K562 (cell line): ENCODE measurements around the gene THRSP. TPM values are rescaled to one million over a fixed set of nuclear protein-coding genes. Genes with fewer than 3 reads are reported as not detected.

Experiments used
- AFF4 ChIP-seq: sonication (generic); formaldehyde crosslinking; IDR thresholded peaks from 2 replicates; pipeline ENCODE4 v1.8.0; 2023; ENCODE audit warnings: mild to moderate bottlenecking, missing genetic modification reagents
- DLX4 ChIP-seq: fragments of 250-450 bp; sonication (Bioruptor Pico); IDR thresholded peaks from 2 replicates; pipeline ENCODE4 v1.6.1; 2021; ENCODE audit warnings: mild to moderate bottlenecking
- DPF2 ChIP-seq: fragments of 450-650 bp; IDR thresholded peaks from 2 replicates; pipeline ENCODE4 v1.6.1; 2016
- ESRRA ChIP-seq: fragments of 450-650 bp; IDR thresholded peaks from 2 replicates; pipeline ENCODE4 v1.6.1; 2014; ENCODE audit warnings: low read depth, mild to moderate bottlenecking, moderate library complexity, borderline replicate concordance
- EZH2 ChIP-seq: IDR thresholded peaks from 2 replicates; pipeline ENCODE4 v1.6.1; 2012; ENCODE audit warnings: low read depth, mild to moderate bottlenecking, inconsistent platforms, low read length, borderline replicate concordance
- HMBOX1 ChIP-seq: sonication (generic); IDR thresholded peaks from 2 replicates; pipeline ENCODE4 v1.6.1; 2016
- JUN ChIP-seq, 2 experiments: sonication (generic) in 1 of 2; formaldehyde crosslinking in 1 of 2; IDR thresholded peaks; 2 replicates each; pipeline versions ENCODE4 v1.6.1 to v1.8.0; 2012 to 2022; ENCODE audit warnings: borderline replicate concordance in 2 of 2, mild to moderate bottlenecking in 2 of 2, improper control_type of control experiment in 1 of 2, low read depth in 1 of 2, low read length in 1 of 2, missing genetic modification reagents in 1 of 2
- MBD2 ChIP-seq: sonication (generic); IDR thresholded peaks from 2 replicates; pipeline ENCODE4 v1.6.1; 2016; ENCODE audit warnings: low read depth, borderline replicate concordance
- NCOA6 ChIP-seq: fragments of 450-650 bp; IDR thresholded peaks from 2 replicates; pipeline ENCODE4 v1.6.1; 2017; ENCODE audit warnings: mild to moderate bottlenecking
- NR2C2 ChIP-seq, 2 experiments: fragments of 200-800 bp in 1 of 2; sonication (Bioruptor generic) in 1 of 2; sonication (generic) in 1 of 2; formaldehyde crosslinking in 1 of 2; IDR thresholded peaks; 2 replicates each; pipeline versions ENCODE4 v1.6.1 to v1.8.0; 2016 to 2022; ENCODE audit warnings: mild to moderate bottlenecking in 1 of 2, missing compliant biosample characterization in 1 of 2, missing genetic modification characterization in 1 of 2, missing genetic modification reagents in 1 of 2
- RBBP5 ChIP-seq: fragments of 200-600 bp; sonication (generic); IDR thresholded peaks from 2 replicates; pipeline ENCODE4 v1.6.1; 2012; ENCODE audit warnings: borderline replicate concordance, mild to moderate bottlenecking, low read length, control low read depth, inconsistent platforms; ENCODE audit not compliant: insufficient read depth, poor library complexity, severe bottlenecking
- RFX5 ChIP-seq: IDR thresholded peaks from 2 replicates; pipeline ENCODE4 v1.6.1; 2011; ENCODE audit warnings: low read depth, mild to moderate bottlenecking, improper control_type of control experiment, low read length
- TAF1 ChIP-seq: IDR thresholded peaks from 2 replicates; pipeline ENCODE4 v1.6.1; 2011; ENCODE audit warnings: mild to moderate bottlenecking, low read length, moderate library complexity; ENCODE audit not compliant: insufficient read depth, control insufficient read depth, severe bottlenecking; ENCODE audit errors: extremely low read depth
- ZBED1 ChIP-seq: IDR thresholded peaks from 2 replicates; pipeline ENCODE4 v1.6.1; 2014
- ZFP91 ChIP-seq: sonication (generic); formaldehyde crosslinking; IDR thresholded peaks from 2 replicates; pipeline ENCODE4 v1.8.0; 2022; ENCODE audit warnings: mild to moderate bottlenecking, missing genetic modification reagents
- ZKSCAN8 ChIP-seq: fragments of 200-800 bp; sonication (Bioruptor generic); IDR thresholded peaks from 2 replicates; pipeline ENCODE4 v1.6.1; 2016; ENCODE audit warnings: missing genetic modification characterization, missing compliant biosample characterization
- ZNF644 ChIP-seq: fragments of 200-800 bp; sonication (Bioruptor generic); IDR thresholded peaks from 2 replicates; pipeline ENCODE4 v1.6.1; 2016; ENCODE audit warnings: low read depth, missing genetic modification characterization, missing compliant biosample characterization
- ZNF668 ChIP-seq: fragments of 250-450 bp; sonication (Bioruptor Pico); IDR thresholded peaks from 2 replicates; pipeline ENCODE4 v1.8.0; 2022; ENCODE audit warnings: mild to moderate bottlenecking, inconsistent platforms
- polyA plus RNA-seq, 8 experiments: library from polyadenylated mRNA; depleted of rRNA in 4 of 8; stranded (reverse) in 5 of 8; unstranded in 3 of 8; fragments of >200 nt; fragmentation: Nextera tagmentation in 2 of 8; fragmentation: Illumina TruSeq in 1 of 8; extraction: Ambion mirVana in 2 of 8; extraction: Trizol in 1 of 8; gene quantifications; 2 replicates each; pipeline versions ENCODE4 v1.2.1 to v1.2.3, GENCODE V29; 2011 to 2014; ENCODE audit warnings: inconsistent platforms in 1 of 8, missing spikeins in 1 of 8
- total RNA-seq, 7 experiments: library from RNA; depleted of rRNA in 6 of 7; stranded (reverse); fragments of >200 nt in 6 of 7; fragmentation: Illumina TruSeq in 2 of 7; extraction: Trizol in 2 of 7; gene quantifications; 2 replicates each; pipeline versions ENCODE4 v1.2.1 to v1.2.3, GENCODE V29; 2011 to 2021; ENCODE audit warnings: low replicate concordance in 1 of 7

Gene THRSP
- total and polyA plus RNA-seq, 9 of the 15 experiments (the other 6 are each of a cell fraction or from before 2014, with no cell fraction given), result 0.23 to 0.56 (median 0.31) TPM; not detected in 2

GRCh38 chr11:78079232-78080083 is 15.8 kb downstream of the THRSP start, which contains the start of gene NDUFC2 (continued):
- TF ChIP-seq ZKSCAN8 (CRISPR knock-in tag) (peak; percentile 61; the same call in 1 of the 2 replicates), TAF1 (peak; percentile 99), RBBP5 (peak; percentile 99), DPF2 (peak; percentile 35; the same call in 1 of the 2 replicates), ZNF644 (tag) (no peak), ZNF668 (CRISPR knock-in tag) (no peak), JUN (IDR thresholded peaks at IDR 0.05; ENCODE audit: borderline replicate concordance, low read depth, low read length) (peak; percentile 22; the same call in 1 of the 2 replicates), JUN (CRISPR knock-in tag; IDR thresholded peaks at IDR 0.05; ENCODE audit: borderline replicate concordance) (no peak; the same call in 1 of the 2 replicates), DLX4 (CRISPR knock-in tag) (no peak), MBD2 (peak; percentile 30; the same call in 1 of the 2 replicates), RFX5 (no peak), HMBOX1 (no peak), EZH2 (no peak), AFF4 (CRISPR knock-in tag) (0 out of 2 replicates have a peak, but pooled peaks have one; percentile 64), ESRRA (peak; percentile 68; the same call in 1 of the 2 replicates), ZFP91 (no peak), NCOA6 (peak; percentile 89), ZBED1 (peak; percentile 78; the same call in 1 of the 2 replicates), NR2C2 (CRISPR knock-in tag; IDR thresholded peaks at IDR 0.05) (peak; percentile 63; the same call in 1 of the 2 replicates), NR2C2 (tag; IDR thresholded peaks at IDR 0.05) (0 out of 2 replicates have a peak, but pooled peaks have one; percentile 27)
